Cardiac septum (tissue), 1 donor: ENCODE measurements around the gene PAQR7. TPM values are rescaled to one million over a fixed set of nuclear protein-coding genes. Genes with fewer than 3 reads are reported as not detected.

Experiments used
- DNase-seq: peaks from one replicate; pipeline ENCODE4 v3.0.0-alpha.2; 2020; ENCODE audit warnings: low spot score
- intact Hi-C: fragments of 100-400 bp; cut with DNase I; formaldehyde crosslinking; loops from one replicate; pipeline ENCODE4 v1.14.0; 2022
- total RNA-seq: library from RNA; stranded (reverse); fragmentation: NEBNext Ultra II Directional; extraction: Animal tissue kit (Norgen Biotek cat#: 25700); gene quantifications from one replicate; pipeline ENCODE4 v1.2.1, GENCODE V29; 2021
- donor health status: DM: no; HTN: no; CAD: no.

PAQR7 gene
- total RNA-seq, 1 donor from 2014 or later: 2.4 TPM

GRCh38 chr1:25828491-25828890 lies 47.0 kb downstream of the PAQR7 start:
- intact Hi-C loops: loop anchor here (5.0 kb wide), 1 partner anchor 44 kb away; no protein-coding TSS in a partner anchor

GRCh38 chr1:25826571-25826970 lies 48.9 kb downstream of the PAQR7 start:
- intact Hi-C loops: loop anchor here (5.0 kb wide), 1 partner anchor 46 kb away; no protein-coding TSS in a partner anchor
- no peak for DNase-seq

More at GRCh38 chr1:25828491-25828890, 47.0 kb downstream of the PAQR7 start:
- DNase-seq: no peak

GRCh38 chr1:25825605-25826004 lies 49.9 kb downstream of the PAQR7 start:
- intact Hi-C loops: loop anchor here (2.0 to 5.0 kb wide), 2 partner anchors 47 to 77 kb away; no protein-coding TSS in a partner anchor
- DNase-seq: no peak

- intact Hi-C loops: loop anchor here (5.0 kb wide), 1 partner anchor 176 kb away; the partner anchor contains the start of gene PAFAH2
- no peak for DNase-seq
Measured at GRCh38 chr1:25821630-25822091, 53.8 kb downstream of the PAQR7 start.

GRCh38 chr1:25821112-25821476 lies 54.4 kb downstream of the PAQR7 start:
- DNase-seq: no peak
- intact Hi-C loops: loop anchor here (5.0 kb wide), 1 partner anchor 176 kb away; the partner anchor contains the start of gene PAFAH2

- DNase-seq: no peak
- intact Hi-C loops: loop anchor here (5.0 kb wide), 1 partner anchor 177 kb away; the partner anchor contains the start of gene PAFAH2
Measured at GRCh38 chr1:25820247-25821111, 55.0 kb downstream of the PAQR7 start.

GRCh38 chr1:25819491-25820246 lies 55.8 kb downstream of the PAQR7 start, which contains the start of gene MTFR1L:
MTFR1L (plus strand) TSS chr1:25819954; CDS start chr1:25823105, 3,151 bp downstream.
- intact Hi-C loops: loop anchor here (5.0 kb wide), 2 partner anchors 178 to 572 kb away; partner anchors contain the start of genes PAFAH2 and RSRP1
- DNase-seq: peak; percentile 96

- DNase-seq: no peak
- intact Hi-C loops: loop anchor here (5.0 kb wide), 1 partner anchor 571 kb away; the partner anchor contains the start of gene RSRP1
Measured at GRCh38 chr1:25818569-25818968, 56.9 kb downstream of the PAQR7 start.

- intact Hi-C loops: loop anchor here (5.0 kb wide), 1 partner anchor 571 kb away; the partner anchor contains the start of gene RSRP1
- peak; percentile 29 for DNase-seq
Measured at GRCh38 chr1:25817840-25818501, 57.5 kb downstream of the PAQR7 start.

- peak; percentile 71 for DNase-seq
- intact Hi-C loops: loop anchor here (5.0 kb wide), 1 partner anchor 569 kb away; the partner anchor contains the start of gene RSRP1
Measured at GRCh38 chr1:25816112-25816718, 59.3 kb downstream of the PAQR7 start.

GRCh38 chr1:25815208-25816111 lies 60.0 kb downstream of the PAQR7 start:
- DNase-seq: peak; percentile 41
- intact Hi-C loops: loop anchor here (5.0 kb wide), 1 partner anchor 568 kb away; the partner anchor contains the start of gene RSRP1

- intact Hi-C loops: loop anchor here (5.0 kb wide), 1 partner anchor 567 kb away; the partner anchor contains the start of gene RSRP1
Measured at GRCh38 chr1:25814549-25815087, 60.9 kb downstream of the PAQR7 start.

GRCh38 chr1:25813734-25814471 lies 61.6 kb downstream of the PAQR7 start:
- DNase-seq: peak; percentile 56
- intact Hi-C loops: no loop called here

More at GRCh38 chr1:25814549-25815087, 60.9 kb downstream of the PAQR7 start:
- peak; percentile 58 for DNase-seq

- DNase-seq: no peak
- intact Hi-C loops: no loop called here
Measured at GRCh38 chr1:25813071-25813733, 62.3 kb downstream of the PAQR7 start.
